Measurements from ENCODE around the gene PDCL3. TPM values are rescaled to one million over a fixed set of nuclear protein-coding genes. Genes with fewer than 3 reads are reported as not detected.

PDCL3 gene
- total RNA-seq, 4 donors from 2014 or later, result 22.4 to 31.5 (median 28.1) TPM

DNA sequence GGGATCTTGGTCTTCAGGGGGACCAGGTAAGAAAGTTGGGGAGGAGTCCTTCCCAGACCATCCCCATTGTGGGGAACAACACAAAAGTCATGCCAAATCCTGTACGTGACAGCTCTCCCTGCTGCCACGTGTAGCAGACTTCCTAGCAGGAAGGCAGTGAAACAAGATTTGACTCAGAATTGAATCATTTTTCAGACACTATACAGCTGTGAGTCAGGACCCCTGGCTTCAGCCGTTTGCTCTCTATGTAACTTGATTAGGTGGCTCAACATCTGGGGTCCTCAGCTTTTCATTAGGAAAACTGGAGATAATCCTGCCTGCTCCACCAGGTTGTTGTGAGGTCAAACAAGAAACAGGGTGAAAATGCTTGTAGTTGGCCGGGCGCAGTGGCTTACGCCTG lies 32.9 kb upstream of the PDCL3 start:
- TF ChIP-seq, protein P1, sequence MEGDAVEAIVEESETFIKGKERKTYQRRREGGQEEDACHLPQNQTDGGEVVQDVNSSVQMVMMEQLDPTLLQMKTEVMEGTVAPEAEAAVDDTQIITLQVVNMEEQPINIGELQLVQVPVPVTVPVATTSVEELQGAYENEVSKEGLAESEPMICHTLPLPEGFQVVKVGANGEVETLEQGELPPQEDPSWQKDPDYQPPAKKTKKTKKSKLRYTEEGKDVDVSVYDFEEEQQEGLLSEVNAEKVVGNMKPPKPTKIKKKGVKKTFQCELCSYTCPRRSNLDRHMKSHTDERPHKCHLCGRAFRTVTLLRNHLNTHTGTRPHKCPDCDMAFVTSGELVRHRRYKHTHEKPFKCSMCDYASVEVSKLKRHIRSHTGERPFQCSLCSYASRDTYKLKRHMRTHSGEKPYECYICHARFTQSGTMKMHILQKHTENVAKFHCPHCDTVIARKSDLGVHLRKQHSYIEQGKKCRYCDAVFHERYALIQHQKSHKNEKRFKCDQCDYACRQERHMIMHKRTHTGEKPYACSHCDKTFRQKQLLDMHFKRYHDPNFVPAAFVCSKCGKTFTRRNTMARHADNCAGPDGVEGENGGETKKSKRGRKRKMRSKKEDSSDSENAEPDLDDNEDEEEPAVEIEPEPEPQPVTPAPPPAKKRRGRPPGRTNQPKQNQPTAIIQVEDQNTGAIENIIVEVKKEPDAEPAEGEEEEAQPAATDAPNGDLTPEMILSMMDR (IDR thresholded peaks at IDR 0.05), result no peak
- no peak for TF ChIP-seq POLR2A (IDR thresholded peaks at IDR 0.05)
- 65 to 75% methylated on average over 2 to 6 of the region's 6 CpGs for WGBS, 2 donors
- DNase-seq, result no peak
- Histone ChIP-seq H3K4me3 (no peak overlapping the region), H3K27ac (no peak overlapping the region), H3K36me3 (no peaks in the 10 kb centered on the region), H3K27me3 (no peaks in the 10 kb centered on the region), H3K4me1 (no peaks in the 10 kb centered on the region), H3K9me3 (no peaks in the 10 kb centered on the region)
- intact Hi-C loops (cut with DNase I), result no loop called here

DNA sequence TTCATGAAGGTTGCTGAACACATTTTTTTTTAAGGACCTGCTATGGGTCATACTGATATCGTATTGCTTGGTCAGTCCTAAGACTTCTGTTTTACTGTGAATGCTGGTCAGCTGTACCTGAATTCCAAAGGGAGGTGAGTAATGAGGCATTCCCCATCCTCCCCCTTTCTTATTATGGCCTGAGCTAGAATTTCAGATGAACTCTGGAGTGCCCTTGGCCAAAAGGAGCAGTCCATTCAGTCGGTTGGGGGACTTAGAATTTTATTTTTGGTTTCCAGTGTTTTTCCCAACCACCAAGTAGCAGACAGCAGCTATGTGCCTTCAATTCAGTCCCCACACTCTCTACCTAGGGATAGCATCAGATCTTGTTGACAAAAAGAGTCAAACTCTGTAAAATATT lies 26.9 kb upstream of the PDCL3 start:
- Histone ChIP-seq H3K4me3 (no peak overlapping the region), H3K27ac (no peak overlapping the region), H3K27me3 (no peaks in the 10 kb centered on the region), H3K36me3 (no peaks in the 10 kb centered on the region), H3K4me1 (no peaks in the 10 kb centered on the region), H3K9me3 (no peaks in the 10 kb centered on the region)
- intact Hi-C loops (cut with DNase I), result no loop called here
- no peak for TF ChIP-seq POLR2A (IDR thresholded peaks at IDR 0.05)
- TF ChIP-seq, protein P1 (IDR thresholded peaks at IDR 0.05), result no peak
- no peak for DNase-seq
- 66 to 73% methylated on average over 2 of the region's 2 CpGs for WGBS, 2 donors

GRCh38 chr2:100537918-100538317 lies 24.9 kb upstream of the PDCL3 start:
- no peak for TF ChIP-seq POLR2A (IDR thresholded peaks at IDR 0.05)
- WGBS, 2 donors, result 58 to 68% methylated on average over 4 of the region's 9 CpGs
- DNase-seq, result no peak

DNA sequence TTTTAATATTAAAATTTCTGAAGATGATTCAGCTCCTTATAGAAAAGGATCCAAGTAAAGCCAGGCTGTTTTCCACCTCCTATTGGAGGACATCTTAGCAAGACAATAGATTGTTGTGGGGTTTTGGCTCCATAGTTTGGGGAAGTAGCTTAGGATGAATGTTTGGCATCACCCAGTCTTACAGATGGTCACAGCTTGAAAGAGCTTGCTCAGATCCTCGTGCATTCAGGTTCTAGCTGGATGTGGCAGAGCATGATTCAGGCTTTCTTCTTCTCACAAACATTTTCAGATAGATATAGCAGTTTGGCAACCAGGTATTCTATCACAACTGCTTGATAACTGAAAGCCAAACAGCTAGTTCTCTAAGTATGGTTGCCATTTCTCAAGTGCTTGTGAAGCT lies 23.6 kb upstream of the PDCL3 start:
- H3K4me1 ChIP-seq, result no peaks in the 10 kb centered on the region
- H3K27ac ChIP-seq, result no peak overlapping the region
- no peaks in the 10 kb centered on the region for H3K9me3 ChIP-seq
- TF ChIP-seq, protein P1 (IDR thresholded peaks at IDR 0.05), result no peak
- no peak for TF ChIP-seq POLR2A (IDR thresholded peaks at IDR 0.05)
- no peaks in the 10 kb centered on the region for H3K36me3 ChIP-seq
- H3K4me3 ChIP-seq, result no peak overlapping the region
- 33 to 35% methylated on average over 1 of the region's 1 CpG for WGBS, 2 donors
- no peaks in the 10 kb centered on the region for H3K27me3 ChIP-seq
- no peak for DNase-seq
- intact Hi-C loops (cut with DNase I), result no loop called here

More at GRCh38 chr2:100537918-100538317, 24.9 kb upstream of the PDCL3 start:
- intact Hi-C loops (cut with DNase I), result no loop called here
- Histone ChIP-seq H3K36me3 (no peaks in the 10 kb centered on the region), H3K27me3 (no peaks in the 10 kb centered on the region), H3K4me1 (no peaks in the 10 kb centered on the region), H3K27ac (no peak overlapping the region), H3K9me3 (no peaks in the 10 kb centered on the region), H3K4me3 (no peak overlapping the region)

DNA sequence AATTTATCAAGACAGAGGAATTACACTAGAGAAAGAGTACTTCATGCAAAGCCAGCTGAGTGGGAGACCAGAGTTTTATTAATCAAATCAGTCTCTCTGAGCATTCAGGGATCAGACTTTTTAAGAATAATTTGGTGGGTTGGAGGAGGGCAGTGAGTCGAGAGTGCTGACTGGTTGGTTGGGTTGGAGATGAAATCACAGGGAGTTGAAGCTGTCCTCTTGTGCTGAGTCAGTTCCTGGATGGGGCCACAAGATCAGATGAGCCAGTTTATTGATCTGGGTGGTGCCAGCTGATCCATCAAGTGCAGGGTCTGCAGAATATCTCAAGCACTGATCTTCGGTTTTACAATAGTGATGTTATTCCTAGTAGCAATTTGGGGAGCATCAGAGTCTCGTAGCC lies 21.4 kb upstream of the PDCL3 start:
- no peak for TF ChIP-seq POLR2A (IDR thresholded peaks at IDR 0.05)
- TF ChIP-seq, protein P1 (IDR thresholded peaks at IDR 0.05), result no peak
- H3K4me3 ChIP-seq, result no peak overlapping the region
- intact Hi-C loops (cut with DNase I), result no loop called here
- no peak for DNase-seq
- H3K4me1 ChIP-seq, result no peaks in the 10 kb centered on the region
- 42 to 57% methylated on average over 3 of the region's 3 CpGs for WGBS, 2 donors
- H3K36me3 ChIP-seq, result no peaks in the 10 kb centered on the region
- H3K27ac ChIP-seq, result no peak overlapping the region
- no peaks in the 10 kb centered on the region for H3K27me3 ChIP-seq
- H3K9me3 ChIP-seq, result no peaks in the 10 kb centered on the region

DNA sequence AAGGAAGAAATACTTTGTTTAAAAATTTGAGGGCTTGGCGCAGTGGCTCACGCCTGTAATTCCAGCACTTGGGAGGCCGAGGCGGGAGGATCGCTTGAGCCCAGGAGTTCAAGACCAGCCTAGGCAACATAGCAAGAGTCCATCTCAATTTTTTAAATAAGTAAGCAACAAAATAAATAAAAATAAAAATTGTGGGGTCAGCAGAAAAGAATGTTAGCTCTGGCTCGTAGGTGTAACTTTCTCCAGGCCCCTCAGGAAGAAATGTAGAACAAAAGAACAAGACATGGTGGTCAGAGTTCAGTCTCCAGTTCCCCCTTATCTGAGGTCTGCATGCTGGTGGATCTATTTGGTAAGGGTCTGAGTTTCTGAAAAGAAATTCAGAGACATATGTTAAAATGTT lies 20.4 kb upstream of the PDCL3 start:
- 92 to 93% methylated on average over 6 of the region's 6 CpGs for WGBS, 2 donors
- DNase-seq, result no peak
- H3K36me3 ChIP-seq, result no peaks in the 10 kb centered on the region
- no peaks in the 10 kb centered on the region for H3K4me1 ChIP-seq
- H3K27me3 ChIP-seq, result no peaks in the 10 kb centered on the region
- H3K27ac ChIP-seq, result no peak overlapping the region
- intact Hi-C loops (cut with DNase I), result no loop called here
- TF ChIP-seq POLR2A (IDR thresholded peaks at IDR 0.05), result no peak
- TF ChIP-seq, protein P1 (IDR thresholded peaks at IDR 0.05), result no peak
- H3K9me3 ChIP-seq, result no peaks in the 10 kb centered on the region
- no peak overlapping the region for H3K4me3 ChIP-seq

Measured in esophagus squamous epithelium (tissue), 5 donors.